Upper lobe of right lung (tissue), 1 donor: ENCODE data around the gene GRXCR1. TPM values are rescaled to one million over a fixed set of nuclear protein-coding genes. Genes with fewer than 3 reads are reported as not detected.

Experiments
- ATAC-seq: fragments of 200-7000 bp; cut with Tn5 transposase; one replicate; pipeline ENCODE4 v1.9.1; 2020; ENCODE audit warnings: mild to moderate bottlenecking, moderate library complexity
- DNase-seq: peaks from one replicate; pipeline ENCODE4 v3.0.0-alpha.2; 2020
- H3K27ac ChIP-seq: fragments of 200-600 bp; one replicate; pipeline ENCODE4 v1.8.0; 2022
- H3K27me3 ChIP-seq: fragments of 200-600 bp; one replicate; pipeline ENCODE4 v1.8.0; 2022; ENCODE audit warnings: mild to moderate bottlenecking
- H3K36me3 ChIP-seq: fragments of 200-600 bp; one replicate; pipeline ENCODE4 v1.8.0; 2022
- H3K4me1 ChIP-seq: fragments of 200-600 bp; one replicate; pipeline ENCODE4 v1.8.0; 2022
- H3K4me3 ChIP-seq: fragments of 200-600 bp; one replicate; pipeline ENCODE4 v1.8.0; 2022; ENCODE audit warnings: mild to moderate bottlenecking
- H3K9me3 ChIP-seq: fragments of 200-600 bp; one replicate; pipeline ENCODE4 v1.8.0; 2022
- intact Hi-C: fragments of 100-400 bp; cut with DNase I; formaldehyde crosslinking; loops from one replicate; pipeline ENCODE4 v1.11.0; 2022
- total RNA-seq: library from RNA; stranded (reverse); fragmentation: NEBNext Ultra II Directional; extraction: Animal tissue kit (Norgen Biotek cat#: 25700); gene quantifications from one replicate; pipeline ENCODE4 v1.2.1, GENCODE V29; 2021
- TF ChIP-seq, protein P1 (sequence below): fragments of 200-600 bp; IDR thresholded peaks from one replicate; pipeline ENCODE4 v1.8.0; 2022; ENCODE audit warnings: antibody characterized with exemption
- donor health status: DM: no; HTN: yes; CAD: no; lungs with severe emphysema.

GRXCR1 gene
- total RNA-seq, 1 donor from 2014 or later, result not detected

DNA sequence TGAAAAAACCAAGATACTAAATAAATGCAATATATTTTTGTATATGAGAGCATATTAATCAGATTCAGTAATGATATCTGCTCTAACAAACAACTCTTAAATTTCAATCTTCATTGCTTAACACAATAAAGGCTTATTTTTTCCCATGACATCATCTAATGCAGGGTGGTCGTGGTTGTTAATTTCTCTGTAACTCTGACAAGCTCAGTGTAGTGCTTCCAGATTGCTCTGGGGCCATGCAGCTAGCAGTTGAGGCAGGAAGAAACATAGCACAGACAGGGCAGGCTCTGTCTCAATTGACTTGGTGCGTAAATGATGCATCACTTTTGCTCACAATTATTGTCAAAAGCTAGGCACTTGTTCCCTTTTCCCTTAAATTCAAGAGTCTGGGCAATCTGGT lies 869 bp upstream of the GRXCR1 start:
- TF ChIP-seq, protein P1, sequence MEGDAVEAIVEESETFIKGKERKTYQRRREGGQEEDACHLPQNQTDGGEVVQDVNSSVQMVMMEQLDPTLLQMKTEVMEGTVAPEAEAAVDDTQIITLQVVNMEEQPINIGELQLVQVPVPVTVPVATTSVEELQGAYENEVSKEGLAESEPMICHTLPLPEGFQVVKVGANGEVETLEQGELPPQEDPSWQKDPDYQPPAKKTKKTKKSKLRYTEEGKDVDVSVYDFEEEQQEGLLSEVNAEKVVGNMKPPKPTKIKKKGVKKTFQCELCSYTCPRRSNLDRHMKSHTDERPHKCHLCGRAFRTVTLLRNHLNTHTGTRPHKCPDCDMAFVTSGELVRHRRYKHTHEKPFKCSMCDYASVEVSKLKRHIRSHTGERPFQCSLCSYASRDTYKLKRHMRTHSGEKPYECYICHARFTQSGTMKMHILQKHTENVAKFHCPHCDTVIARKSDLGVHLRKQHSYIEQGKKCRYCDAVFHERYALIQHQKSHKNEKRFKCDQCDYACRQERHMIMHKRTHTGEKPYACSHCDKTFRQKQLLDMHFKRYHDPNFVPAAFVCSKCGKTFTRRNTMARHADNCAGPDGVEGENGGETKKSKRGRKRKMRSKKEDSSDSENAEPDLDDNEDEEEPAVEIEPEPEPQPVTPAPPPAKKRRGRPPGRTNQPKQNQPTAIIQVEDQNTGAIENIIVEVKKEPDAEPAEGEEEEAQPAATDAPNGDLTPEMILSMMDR, result no peak

DNA sequence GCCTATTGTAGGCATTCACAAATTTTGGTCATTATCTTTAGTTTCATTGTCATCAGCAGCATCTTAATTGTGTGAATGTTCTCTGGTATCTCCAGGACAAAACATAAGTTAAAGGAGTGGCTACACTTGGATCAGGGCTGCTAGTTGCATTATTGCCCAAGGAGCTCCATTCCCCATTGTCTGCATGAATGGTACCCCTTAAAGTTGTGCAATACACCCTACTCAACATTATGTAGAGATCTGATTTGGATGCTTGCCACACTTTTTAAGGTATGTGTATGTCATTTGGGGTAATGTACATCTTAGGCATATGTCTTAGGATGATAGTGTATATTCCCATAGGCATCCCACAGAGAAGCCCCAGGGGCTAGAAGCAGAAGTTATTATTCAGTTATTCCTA lies 2.9 kb downstream of the GRXCR1 start:
- DNase-seq (no peak), ATAC-seq (no peak)
- TF ChIP-seq, protein P1, result no peak

More for the DNA sequence above, 869 bp upstream of the GRXCR1 start:
- intact Hi-C loops, result no loop called here
- H3K9me3 ChIP-seq, result no peaks in the 10 kb centered on the region
- H3K27ac ChIP-seq, result no peak overlapping the region
- H3K4me1 ChIP-seq, result no peaks in the 10 kb centered on the region
- no peak overlapping the region for H3K4me3 ChIP-seq
- H3K27me3 ChIP-seq, result no peaks in the 10 kb centered on the region
- no peak for DNase-seq
- no peaks in the 10 kb centered on the region for H3K36me3 ChIP-seq
- no peak for ATAC-seq

GRCh38 chr4:42904986-42905385 lies 12.5 kb downstream of the GRXCR1 start:
- no peak for DNase-seq
- H3K36me3 ChIP-seq, result no peaks in the 10 kb centered on the region
- no peaks in the 10 kb centered on the region for H3K4me1 ChIP-seq
- H3K4me3 ChIP-seq, result no peak overlapping the region
- ATAC-seq, result no peak
- TF ChIP-seq, protein P1, result no peak
- intact Hi-C loops, result no loop called here
- no peaks in the 10 kb centered on the region for H3K9me3 ChIP-seq
- H3K27ac ChIP-seq, result no peak overlapping the region
- H3K27me3 ChIP-seq, result no peaks in the 10 kb centered on the region

More for the DNA sequence above, 2.9 kb downstream of the GRXCR1 start:
- Histone ChIP-seq H3K36me3 (no peaks in the 10 kb centered on the region), H3K9me3 (no peaks in the 10 kb centered on the region), H3K27me3 (no peaks in the 10 kb centered on the region), H3K4me1 (no peaks in the 10 kb centered on the region), H3K4me3 (no peak overlapping the region), H3K27ac (no peak overlapping the region)
- intact Hi-C loops, result no loop called here

- intact Hi-C loops, result no loop called here
- H3K27me3 ChIP-seq, result no peaks in the 10 kb centered on the region
- H3K27ac ChIP-seq, result no peak overlapping the region
- TF ChIP-seq, protein P1, result no peak
- DNase-seq (no peak), ATAC-seq (no peak)
- H3K9me3 ChIP-seq, result no peaks in the 10 kb centered on the region
- H3K4me3 ChIP-seq, result no peak overlapping the region
- no peaks in the 10 kb centered on the region for H3K4me1 ChIP-seq
- H3K36me3 ChIP-seq, result no peaks in the 10 kb centered on the region
These were observed 13.1 kb downstream of the GRXCR1 start for GRCh38 chr4:42905591-42905990.

DNA sequence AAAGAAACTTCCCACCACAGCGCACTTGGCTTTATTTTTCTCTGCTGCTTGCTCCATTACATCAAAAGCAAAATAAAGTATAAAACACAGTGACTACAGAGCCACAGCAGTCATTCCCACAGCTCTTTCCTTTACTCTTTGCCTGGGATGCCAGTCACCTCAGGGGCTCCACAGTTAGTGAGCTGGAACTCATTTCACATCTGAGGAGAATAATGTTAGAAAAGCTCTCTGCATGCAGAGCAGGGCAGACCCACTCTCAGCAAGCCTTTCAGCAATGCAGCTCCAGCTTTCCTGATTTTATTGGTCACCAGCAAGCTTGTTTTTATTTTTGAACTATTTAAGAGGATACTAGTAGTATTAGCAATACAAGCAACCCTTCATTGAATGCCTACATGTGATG lies 13.8 kb downstream of the GRXCR1 start:
- Histone ChIP-seq H3K9me3 (no peaks in the 10 kb centered on the region), H3K27ac (no peak overlapping the region), H3K27me3 (no peaks in the 10 kb centered on the region), H3K36me3 (no peaks in the 10 kb centered on the region), H3K4me3 (no peak overlapping the region), H3K4me1 (no peaks in the 10 kb centered on the region)
- intact Hi-C loops, result no loop called here
- TF ChIP-seq, protein P1, result no peak
- DNase-seq, result no peak
- ATAC-seq, result no peak
